Measurements from ENCODE around the gene SKAP1. TPM values are rescaled to one million over a fixed set of nuclear protein-coding genes. Genes with fewer than 3 reads are reported as not detected.
A peak's percentile ranks its signal among the peaks of the same experiment; 100 is the strongest.

SKAP1 gene
- total RNA-seq, 2 experiments from 2014 or later = 1.2 TPM; not detected in 1

DNA sequence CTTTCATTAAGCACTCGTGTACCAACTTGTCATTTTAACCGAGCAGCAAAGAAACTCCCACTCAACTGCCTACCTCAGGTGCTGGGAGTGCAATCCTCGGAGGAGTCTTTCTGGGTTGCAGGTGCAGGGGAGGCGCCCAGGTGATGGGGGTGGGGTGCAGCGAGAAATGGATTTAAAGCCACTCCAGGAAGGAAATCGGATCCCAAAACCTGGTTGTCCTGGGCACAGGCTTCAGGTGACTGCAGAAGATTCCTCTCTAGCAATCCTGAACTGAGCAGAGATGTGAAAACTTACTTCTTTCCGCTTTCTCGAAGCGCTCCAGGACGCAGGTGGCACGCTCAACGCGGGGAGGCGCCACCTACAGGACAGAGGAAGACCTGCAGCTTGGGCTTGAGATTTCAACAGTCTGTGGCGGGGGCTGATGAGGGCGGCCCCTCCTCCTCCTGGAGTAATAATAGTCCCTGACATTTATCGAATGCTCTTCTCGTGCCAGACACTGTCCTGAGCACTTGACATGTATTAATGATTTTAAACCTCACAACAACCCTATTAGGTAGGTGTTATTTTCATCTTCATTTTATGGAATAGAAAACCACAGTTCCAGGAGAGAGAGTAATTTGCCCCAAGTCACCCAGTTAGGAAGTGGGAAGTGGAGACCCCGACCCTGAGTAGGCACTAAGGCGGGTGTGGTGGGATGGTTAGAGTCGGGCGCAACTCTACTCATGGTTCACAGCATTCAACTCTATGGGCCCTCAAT, 27.2 kb upstream of the SKAP1 start:
- Histone ChIP-seq H2AFZ (ENCODE audit: low read length) (0 out of 2 replicates have a peak overlapping the region, but pooled peaks have one; percentile 5), H3K36me3 (ENCODE audit: insufficient read depth, low read length) (peaks cover 7% of the 10 kb centered on the region; the same call in 1 of the 2 replicates), H3K79me2 (ENCODE audit: insufficient read depth, low read depth, low read length) (no peaks in the 10 kb centered on the region), H3K4me1 (ENCODE audit: insufficient read depth, low read length, poor library complexity, severe bottlenecking) (peaks cover 65% of the 10 kb centered on the region), H3K9me2 (ENCODE audit: insufficient read depth, low read length) (no peaks in the 10 kb centered on the region), H3K4me3 (ENCODE audit: low read depth, low read length, poor library complexity, severe bottlenecking) (no peak overlapping the region), H3K27ac (ENCODE audit: low read depth, low read length, poor library complexity, severe bottlenecking) (no peak overlapping the region), H3K4me2 (ENCODE audit: low read length) (peak overlapping the region; percentile 48), H3K9me3 (ENCODE audit: low read length) (peaks cover 8% of the 10 kb centered on the region; the same call in 1 of the 2 replicates), H4K20me1 (ENCODE audit: insufficient read depth, low read length) (no peaks in the 10 kb centered on the region)
- CTCF ChIA-PET (ENCODE audit: unreplicated experiment) = no interaction called here
- peak; percentile 88 for DNase-seq (ENCODE audit: low spot score)
- TF ChIP-seq EZH2phosphoT487 (IDR thresholded peaks at IDR 0.05; ENCODE audit: borderline replicate concordance, low read depth, low read length) = no peak
- TF ChIP-seq, protein P1, sequence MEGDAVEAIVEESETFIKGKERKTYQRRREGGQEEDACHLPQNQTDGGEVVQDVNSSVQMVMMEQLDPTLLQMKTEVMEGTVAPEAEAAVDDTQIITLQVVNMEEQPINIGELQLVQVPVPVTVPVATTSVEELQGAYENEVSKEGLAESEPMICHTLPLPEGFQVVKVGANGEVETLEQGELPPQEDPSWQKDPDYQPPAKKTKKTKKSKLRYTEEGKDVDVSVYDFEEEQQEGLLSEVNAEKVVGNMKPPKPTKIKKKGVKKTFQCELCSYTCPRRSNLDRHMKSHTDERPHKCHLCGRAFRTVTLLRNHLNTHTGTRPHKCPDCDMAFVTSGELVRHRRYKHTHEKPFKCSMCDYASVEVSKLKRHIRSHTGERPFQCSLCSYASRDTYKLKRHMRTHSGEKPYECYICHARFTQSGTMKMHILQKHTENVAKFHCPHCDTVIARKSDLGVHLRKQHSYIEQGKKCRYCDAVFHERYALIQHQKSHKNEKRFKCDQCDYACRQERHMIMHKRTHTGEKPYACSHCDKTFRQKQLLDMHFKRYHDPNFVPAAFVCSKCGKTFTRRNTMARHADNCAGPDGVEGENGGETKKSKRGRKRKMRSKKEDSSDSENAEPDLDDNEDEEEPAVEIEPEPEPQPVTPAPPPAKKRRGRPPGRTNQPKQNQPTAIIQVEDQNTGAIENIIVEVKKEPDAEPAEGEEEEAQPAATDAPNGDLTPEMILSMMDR (conservative IDR thresholded peaks at IDR 0.05; ENCODE audit: low read length) = peak; percentile 98
- no TSS peak for BruUV-seq (replicated peaks)
- POLR2A ChIA-PET = interaction anchor here (0.7 to 1.4 kb wide), 2 partner anchors 11 to 16 kb away, joined by 4 read pairs; no protein-coding TSS in a partner anchor
- intact Hi-C loops (cut with micrococcal nuclease; ENCODE audit: unreplicated experiment) = loop anchor here (1.0 kb wide), 1 partner anchor 105 kb away; no protein-coding TSS in a partner anchor

DNA sequence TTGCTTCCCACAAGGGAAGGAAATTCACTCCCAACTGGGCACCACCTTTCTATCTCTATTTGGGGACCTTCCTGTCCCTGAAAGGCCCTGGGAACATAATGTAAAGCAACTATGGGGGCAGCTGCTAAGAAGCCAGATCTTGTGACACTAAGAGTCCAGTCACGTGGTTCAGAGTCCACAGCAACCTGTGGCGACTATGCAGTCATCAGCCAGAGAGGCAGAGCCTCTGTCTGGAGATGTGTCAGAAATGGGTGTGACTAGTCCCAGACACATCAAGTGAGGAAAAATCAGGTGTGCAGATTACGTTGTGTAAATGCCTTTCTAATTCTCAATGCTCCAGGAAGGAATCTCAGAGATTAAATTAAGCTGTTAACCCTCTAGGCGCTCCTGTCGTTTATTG, 26.6 kb upstream of the SKAP1 start:
- Histone ChIP-seq H2AFZ (ENCODE audit: low read length) (no peak overlapping the region), H3K79me2 (ENCODE audit: insufficient read depth, low read depth, low read length) (no peaks in the 10 kb centered on the region), H3K27ac (ENCODE audit: low read depth, low read length, poor library complexity, severe bottlenecking) (no peak overlapping the region), H3K4me2 (ENCODE audit: low read length) (peak overlapping the region; percentile 48; the same call in 1 of the 2 replicates), H3K9me3 (ENCODE audit: low read length) (peaks cover 8% of the 10 kb centered on the region; the same call in 1 of the 2 replicates), H3K4me1 (ENCODE audit: insufficient read depth, low read length, poor library complexity, severe bottlenecking) (peaks cover 69% of the 10 kb centered on the region), H3K36me3 (ENCODE audit: insufficient read depth, low read length) (peaks cover 7% of the 10 kb centered on the region; the same call in 1 of the 2 replicates), H4K20me1 (ENCODE audit: insufficient read depth, low read length) (no peaks in the 10 kb centered on the region), H3K4me3 (ENCODE audit: low read depth, low read length, poor library complexity, severe bottlenecking) (no peak overlapping the region), H3K9me2 (ENCODE audit: insufficient read depth, low read length) (no peaks in the 10 kb centered on the region)
- BruUV-seq (replicated peaks) = no TSS peak
- no peak for DNase-seq (ENCODE audit: low spot score)
- CTCF ChIA-PET (ENCODE audit: unreplicated experiment) = interaction anchor here (1.0 kb wide), 1 partner anchor 85 kb away, joined by 3 read pairs; no protein-coding TSS in a partner anchor
- no peak for TF ChIP-seq EZH2phosphoT487 (IDR thresholded peaks at IDR 0.05; ENCODE audit: borderline replicate concordance, low read depth, low read length)
- TF ChIP-seq, protein P1 (conservative IDR thresholded peaks at IDR 0.05; ENCODE audit: low read length) = no peak
- intact Hi-C loops (cut with micrococcal nuclease; ENCODE audit: unreplicated experiment) = no loop called here
- POLR2A ChIA-PET = interaction anchor here (0.7 to 1.4 kb wide), 2 partner anchors 12 to 15 kb away, joined by 4 read pairs; no protein-coding TSS in a partner anchor

Data from OCI-LY7 (cell line).